Smooth muscle cell (in vitro differentiated cells): ENCODE data around the gene CAMTA1. TPM values are rescaled to one million over a fixed set of nuclear protein-coding genes. Genes with fewer than 3 reads are reported as not detected.
"Not testable (repeated sequence)": the region's sequence is repeated elsewhere in the genome, so short reads cannot be mapped to it uniquely, and the experiment has no call there.

Experiments
- DNase-seq: peaks from one replicate; lab custom pipeline; 2025; ENCODE audit not compliant: unreplicated experiment; lab: John Stamatoyannopoulos, UW
- H2AFZ ChIP-seq: fragments of 200-600 bp; sonication (generic); 2 replicates; pipeline ENCODE4 v1.6.0; 2016; ENCODE audit warnings: antibody characterized with exemption, low read depth, mild to moderate bottlenecking
- H3F3A ChIP-seq: fragments of 200-600 bp; sonication (generic); 2 replicates; pipeline ENCODE4 v1.6.0; 2017; ENCODE audit warnings: antibody characterized with exemption, low read depth
- H3K27ac ChIP-seq: fragments of 200-600 bp; sonication (generic); 2 replicates; pipeline ENCODE4 v1.5.1; 2016; ENCODE audit warnings: low read depth, mild to moderate bottlenecking
- H3K27me3 ChIP-seq: fragments of 200-600 bp; sonication (generic); 2 replicates; pipeline ENCODE4 v1.6.1; 2016; ENCODE audit warnings: low read depth, mild to moderate bottlenecking
- H3K36me3 ChIP-seq: fragments of 200-600 bp; sonication (generic); 2 replicates; pipeline ENCODE4 v1.5.1; 2016; ENCODE audit warnings: low read depth
- H3K4me1 ChIP-seq: fragments of 200-600 bp; sonication (generic); 2 replicates; pipeline ENCODE4 v1.5.1; 2016; ENCODE audit warnings: low read depth
- H3K4me2 ChIP-seq: fragments of 200-600 bp; sonication (generic); 2 replicates; pipeline ENCODE4 v1.6.0; 2016; ENCODE audit warnings: mild to moderate bottlenecking
- H3K4me3 ChIP-seq: fragments of 200-600 bp; sonication (generic); 2 replicates; pipeline ENCODE4 v1.5.1; 2016; ENCODE audit warnings: mild to moderate bottlenecking
- H3K79me2 ChIP-seq: fragments of 200-600 bp; sonication (generic); 2 replicates; pipeline ENCODE4 v1.6.0; 2016; ENCODE audit warnings: low read depth, mild to moderate bottlenecking
- H3K9ac ChIP-seq: fragments of 200-600 bp; sonication (generic); 2 replicates; pipeline ENCODE4 v1.6.0; 2016; ENCODE audit warnings: low read depth
- H3K9me3 ChIP-seq: fragments of 200-600 bp; sonication (generic); replicated peaks from 2 replicates; pipeline ENCODE4 v1.5.1; 2016; ENCODE audit warnings: low read depth
- H4K20me1 ChIP-seq: fragments of 200-600 bp; sonication (generic); 2 replicates; pipeline ENCODE4 v1.6.0; 2016; ENCODE audit warnings: low read depth
- CTCF ChIP-seq: fragments of 200-600 bp; sonication (generic); IDR thresholded peaks from 2 replicates; pipeline ENCODE4 v1.5.1; 2017; ENCODE audit warnings: borderline replicate concordance, mild to moderate bottlenecking, antibody characterized with exemption; ENCODE audit not compliant: insufficient read depth, poor library complexity, severe bottlenecking
- WGBS: methylation state at CpG from one replicate; pipeline ENCODE4 v1.1.7; 2016; ENCODE audit warnings: low lambda C conversion rate; 5-methylcytosine and 5-hydroxymethylcytosine counted together
- polyA plus RNA-seq: library from polyadenylated mRNA; unstranded; fragments of >200 nt; fragmentation: Nextera tagmentation; extraction: Ambion mirVana; gene quantifications from 2 replicates; pipeline ENCODE4 v1.2.1, GENCODE V29; 2016
- total RNA-seq: library from RNA; depleted of rRNA; stranded (reverse); fragments of >200 nt; gene quantifications from 2 replicates; pipeline ENCODE4 v1.2.3, GENCODE V29; 2014

CAMTA1 gene
- total and polyA plus RNA-seq, 2 experiments from 2014 or later, result 139 to 145 TPM

GRCh38 chr1:7376676-7377075, 591.4 kb downstream of the CAMTA1 start:
- no peak for TF ChIP-seq CTCF
- no peak for DNase-seq

GRCh38 chr1:7378346-7379130, 593.3 kb downstream of the CAMTA1 start:
- Histone ChIP-seq H3K79me2 (no peaks in the 10 kb centered on the region), H3K36me3 (no peaks in the 10 kb centered on the region), H3K27ac (peak overlapping the region; percentile 89), H4K20me1 (no peaks in the 10 kb centered on the region), H3K4me2 (peak overlapping the region; percentile 83), H3F3A (no peaks in the 10 kb centered on the region), H3K4me3 (no peak overlapping the region), H3K9ac (no peak overlapping the region), H2AFZ (no peak overlapping the region), H3K9me3 (no peaks in the 10 kb centered on the region), H3K4me1 (peaks cover 20% of the 10 kb centered on the region), H3K27me3 (no peaks in the 10 kb centered on the region)
- WGBS, result 96% methylated on average over 14 of the region's 14 CpGs
- no peak for TF ChIP-seq CTCF
- DNase-seq, result no peak

More at GRCh38 chr1:7376676-7377075, 591.4 kb downstream of the CAMTA1 start:
- Histone ChIP-seq H3K4me2 (no peak overlapping the region), H3K79me2 (no peaks in the 10 kb centered on the region), H4K20me1 (no peaks in the 10 kb centered on the region), H3K4me3 (no peak overlapping the region), H3K9ac (no peak overlapping the region), H2AFZ (no peak overlapping the region), H3F3A (no peaks in the 10 kb centered on the region), H3K36me3 (no peaks in the 10 kb centered on the region), H3K9me3 (no peaks in the 10 kb centered on the region), H3K4me1 (peaks cover 20% of the 10 kb centered on the region), H3K27ac (no peak overlapping the region), H3K27me3 (no peaks in the 10 kb centered on the region)
- WGBS, result 94% methylated on average over 4 of the region's 4 CpGs

GRCh38 chr1:7379441-7379971, 594.3 kb downstream of the CAMTA1 start:
- Histone ChIP-seq H3K4me1 (peaks cover 14% of the 10 kb centered on the region), H3F3A (no peaks in the 10 kb centered on the region), H3K27ac (peak overlapping the region; percentile 89), H3K9me3 (no peaks in the 10 kb centered on the region), H3K36me3 (no peaks in the 10 kb centered on the region), H3K79me2 (no peaks in the 10 kb centered on the region), H3K9ac (peak overlapping the region; percentile 81), H2AFZ (peak overlapping the region; percentile 92), H3K4me3 (peak overlapping the region; percentile 19), H3K27me3 (no peaks in the 10 kb centered on the region), H3K4me2 (peak overlapping the region; percentile 83), H4K20me1 (no peaks in the 10 kb centered on the region)
- 8% methylated on average over 18 of the region's 18 CpGs for WGBS
- no peak for DNase-seq
- TF ChIP-seq CTCF, result no peak

GRCh38 chr1:7380068-7380467, 594.8 kb downstream of the CAMTA1 start:
- H3K4me3 ChIP-seq, H3K9me3 ChIP-seq, H3K36me3 ChIP-seq, H3K79me2 ChIP-seq, DNase-seq, H4K20me1 ChIP-seq, H3F3A ChIP-seq, H3K9ac ChIP-seq, H3K27me3 ChIP-seq, H2AFZ ChIP-seq: not testable (repeated sequence)
- 96% methylated on average over 9 of the region's 9 CpGs for WGBS
- Histone ChIP-seq H3K27ac (peak overlapping the region; percentile 89), H3K4me1 (peaks cover 13% of the 10 kb centered on the region), H3K4me2 (peak overlapping the region; percentile 83)
